Stimulated activated CD4-positive, alpha-beta T cell treated with anti-CD3 and anti-CD28 coated beads, Interleukin-4, amount 100 ng/mL, for 24 hours (primary cell): ENCODE results near the gene PIGQ.

Source experiments
- DNase-seq: peaks from one replicate; pipeline ENCODE4 v3.0.0-alpha.2; 2020

Gene PIGQ

GRCh38 chr16:630815-631405 is 61.1 kb downstream of the PIGQ start, which contains the start of gene WFIKKN1:
TSS of gene WFIKKN1 (plus strand) at chr16:630985. CDS start at chr16:631254, 269 bp downstream.
- no peak for DNase-seq

- no peak for DNase-seq
Observed at GRCh38 chr16:631808-632358, 62.1 kb downstream of the PIGQ start.

DNA sequence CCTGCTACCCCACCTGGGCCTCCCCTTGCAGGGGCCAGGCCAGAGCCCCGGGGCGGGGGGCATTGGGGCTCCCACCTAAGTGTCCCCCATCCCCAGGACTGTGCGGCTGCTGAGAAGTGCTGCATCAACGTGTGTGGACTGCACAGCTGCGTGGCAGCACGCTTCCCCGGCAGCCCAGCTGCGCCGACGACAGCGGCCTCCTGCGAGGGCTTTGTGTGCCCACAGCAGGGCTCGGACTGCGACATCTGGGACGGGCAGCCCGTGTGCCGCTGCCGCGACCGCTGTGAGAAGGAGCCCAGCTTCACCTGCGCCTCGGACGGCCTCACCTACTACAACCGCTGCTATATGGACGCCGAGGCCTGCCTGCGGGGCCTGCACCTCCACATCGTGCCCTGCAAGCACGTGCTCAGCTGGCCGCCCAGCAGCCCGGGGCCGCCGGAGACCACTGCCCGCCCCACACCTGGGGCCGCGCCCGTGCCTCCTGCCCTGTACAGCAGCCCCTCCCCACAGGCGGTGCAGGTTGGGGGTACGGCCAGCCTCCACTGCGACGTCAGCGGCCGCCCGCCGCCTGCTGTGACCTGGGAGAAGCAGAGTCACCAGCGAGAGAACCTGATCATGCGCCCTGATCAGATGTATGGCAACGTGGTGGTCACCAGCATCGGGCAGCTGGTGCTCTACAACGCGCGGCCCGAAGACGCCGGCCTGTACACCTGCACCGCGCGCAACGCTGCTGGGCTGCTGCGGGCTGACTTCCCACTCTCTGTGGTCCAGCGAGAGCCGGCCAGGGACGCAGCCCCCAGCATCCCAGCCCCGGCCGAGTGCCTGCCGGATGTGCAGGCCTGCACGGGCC is 62.9 kb downstream of the PIGQ start:
- no peak for DNase-seq

DNA sequence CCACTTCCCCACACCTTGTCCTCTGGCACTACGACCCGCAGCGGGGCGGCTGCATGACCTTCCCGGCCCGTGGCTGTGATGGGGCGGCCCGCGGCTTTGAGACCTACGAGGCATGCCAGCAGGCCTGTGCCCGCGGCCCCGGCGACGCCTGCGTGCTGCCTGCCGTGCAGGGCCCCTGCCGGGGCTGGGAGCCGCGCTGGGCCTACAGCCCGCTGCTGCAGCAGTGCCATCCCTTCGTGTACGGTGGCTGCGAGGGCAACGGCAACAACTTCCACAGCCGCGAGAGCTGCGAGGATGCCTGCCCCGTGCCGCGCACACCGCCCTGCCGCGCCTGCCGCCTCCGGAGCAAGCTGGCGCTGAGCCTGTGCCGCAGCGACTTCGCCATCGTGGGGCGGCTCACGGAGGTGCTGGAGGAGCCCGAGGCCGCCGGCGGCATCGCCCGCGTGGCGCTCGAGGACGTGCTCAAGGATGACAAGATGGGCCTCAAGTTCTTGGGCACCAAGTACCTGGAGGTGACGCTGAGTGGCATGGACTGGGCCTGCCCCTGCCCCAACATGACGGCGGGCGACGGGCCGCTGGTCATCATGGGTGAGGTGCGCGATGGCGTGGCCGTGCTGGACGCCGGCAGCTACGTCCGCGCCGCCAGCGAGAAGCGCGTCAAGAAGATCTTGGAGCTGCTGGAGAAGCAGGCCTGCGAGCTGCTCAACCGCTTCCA is 63.7 kb downstream of the PIGQ start:
- DNase-seq, result no peak
